ENCODE measurements around the gene KRT12.
"Not testable (repeated sequence)": the region's sequence is repeated elsewhere in the genome, so short reads cannot be mapped to it uniquely, and the experiment has no call there.

Gene KRT12

GRCh38 chr17:40883626-40884334 lies 16.8 kb upstream of the KRT12 start:
- DNase-seq (ENCODE audit: low read depth in 2 of 2) = no peak

GRCh38 chr17:40883031-40883430 lies 16.0 kb upstream of the KRT12 start:
- DNase-seq (ENCODE audit: low read depth in 2 of 2) = no peak

- DNase-seq (ENCODE audit: low read depth in 2 of 2) = no peak
These were observed 12.0 kb upstream of the KRT12 start for GRCh38 chr17:40879026-40879425.

GRCh38 chr17:40878044-40878443 lies 11.0 kb upstream of the KRT12 start:
- DNase-seq (ENCODE audit: low read depth in 2 of 2) = no peak

- no peak for DNase-seq (ENCODE audit: low read depth in 2 of 2)
These were observed 6.8 kb upstream of the KRT12 start for GRCh38 chr17:40873801-40874200.

- DNase-seq (ENCODE audit: low read depth in 2 of 2) = no peak
These were observed 6.2 kb upstream of the KRT12 start for GRCh38 chr17:40873255-40873654.

GRCh38 chr17:40872416-40872815 lies 5.4 kb upstream of the KRT12 start:
- no peak for DNase-seq (ENCODE audit: low read depth in 2 of 2)

- DNase-seq (ENCODE audit: low read depth in 2 of 2) = no peak
These were observed 4.3 kb upstream of the KRT12 start for GRCh38 chr17:40871316-40871715.

- no peak for DNase-seq (ENCODE audit: low read depth in 2 of 2)
These were observed 3.1 kb upstream of the KRT12 start for GRCh38 chr17:40870136-40870535.

GRCh38 chr17:40864661-40865390 lies 2.2 kb downstream of the KRT12 start:
- no peak for DNase-seq (ENCODE audit: low read depth in 2 of 2)

GRCh38 chr17:40862985-40863733 lies 3.9 kb downstream of the KRT12 start:
- peak in 1 of 2 donors; percentile 2 for DNase-seq (ENCODE audit: low read depth in 2 of 2)

GRCh38 chr17:40859536-40859935 lies 7.5 kb downstream of the KRT12 start:
- no peak for DNase-seq (ENCODE audit: low read depth in 2 of 2)

GRCh38 chr17:40858667-40859066 lies 8.4 kb downstream of the KRT12 start:
- DNase-seq (ENCODE audit: low read depth in 2 of 2) = not testable (repeated sequence)

GRCh38 chr17:40857535-40857934 lies 9.5 kb downstream of the KRT12 start:
- DNase-seq (ENCODE audit: low read depth in 2 of 2) = no peak

- DNase-seq (ENCODE audit: low read depth in 2 of 2) = no peak
These were observed 12.7 kb downstream of the KRT12 start for GRCh38 chr17:40854175-40854814.

- no peak for DNase-seq (ENCODE audit: low read depth in 2 of 2)
These were observed 14.7 kb downstream of the KRT12 start for GRCh38 chr17:40852364-40852763.

GRCh38 chr17:40850293-40850972 lies 16.6 kb downstream of the KRT12 start:
- no peak for DNase-seq (ENCODE audit: low read depth in 2 of 2)

- no peak for DNase-seq (ENCODE audit: low read depth in 2 of 2)
These were observed 17.3 kb downstream of the KRT12 start for GRCh38 chr17:40849723-40850122.

- no peak for DNase-seq (ENCODE audit: low read depth in 2 of 2)
These were observed 18.3 kb downstream of the KRT12 start for GRCh38 chr17:40848583-40849235.

- no peak for DNase-seq (ENCODE audit: low read depth in 2 of 2)
These were observed 20.4 kb downstream of the KRT12 start for GRCh38 chr17:40846515-40847144.
